GM12873 (cell line): ENCODE results near the gene PLEKHG7.

ENCODE experiments used
- CTCF ChIP-seq: IDR thresholded peaks from 2 replicates; pipeline ENCODE4 v1.5.1; 2012; ENCODE audit warnings: low read depth, mild to moderate bottlenecking, moderate library complexity, low read length, control low read depth; ENCODE audit not compliant: insufficient read depth; ENCODE audit errors: missing control alignments

Gene PLEKHG7

GRCh38 chr12:92729773-92730305 lies 27.1 kb downstream of the PLEKHG7 start:
- TF ChIP-seq CTCF = no peak

DNA sequence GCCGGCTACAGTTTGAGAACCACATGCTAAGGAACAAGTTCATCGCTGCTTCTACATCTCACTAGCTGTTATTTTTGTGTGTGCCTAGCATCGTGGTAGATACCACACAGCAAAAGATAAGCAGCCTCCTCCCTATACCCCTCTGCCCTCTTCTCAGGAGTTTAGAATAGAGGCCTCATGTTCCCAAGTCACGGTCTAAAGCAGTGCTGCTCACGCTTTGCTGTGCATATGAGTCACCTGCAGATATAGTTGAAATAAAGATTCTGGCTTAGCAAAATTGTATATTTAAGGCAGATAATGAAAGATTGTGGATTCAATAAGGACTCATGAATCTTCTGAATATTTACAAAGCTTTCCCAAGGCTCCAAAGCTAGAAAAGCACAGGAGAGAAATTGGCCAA lies 28.0 kb downstream of the PLEKHG7 start:
- TF ChIP-seq CTCF = no peak

DNA sequence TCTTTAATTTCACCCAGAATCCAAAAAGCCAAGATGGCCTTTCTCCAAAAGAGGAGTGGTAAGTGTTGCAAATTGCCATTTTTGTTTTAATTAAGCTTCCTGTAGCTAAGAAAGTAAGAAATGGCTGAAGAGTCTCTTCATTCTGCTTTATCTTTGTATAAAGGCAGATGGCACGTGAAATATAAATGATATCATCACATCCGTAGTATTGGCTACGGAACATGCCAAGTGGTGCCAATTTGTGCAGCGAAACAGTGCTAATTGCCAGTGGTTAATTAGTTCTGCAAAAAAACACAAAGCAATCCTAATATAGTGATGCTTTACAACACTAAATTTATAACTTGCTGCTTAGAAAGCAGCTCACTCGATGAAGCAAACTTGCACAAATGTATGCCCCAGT lies 29.4 kb downstream of the PLEKHG7 start:
- TF ChIP-seq CTCF = no peak

GRCh38 chr12:92732716-92733115 lies 29.9 kb downstream of the PLEKHG7 start:
- no peak for TF ChIP-seq CTCF

- no peak for TF ChIP-seq CTCF
Measured at GRCh38 chr12:92733181-92733580, 30.4 kb downstream of the PLEKHG7 start.

GRCh38 chr12:92733661-92734060 lies 30.9 kb downstream of the PLEKHG7 start:
- TF ChIP-seq CTCF = no peak

DNA sequence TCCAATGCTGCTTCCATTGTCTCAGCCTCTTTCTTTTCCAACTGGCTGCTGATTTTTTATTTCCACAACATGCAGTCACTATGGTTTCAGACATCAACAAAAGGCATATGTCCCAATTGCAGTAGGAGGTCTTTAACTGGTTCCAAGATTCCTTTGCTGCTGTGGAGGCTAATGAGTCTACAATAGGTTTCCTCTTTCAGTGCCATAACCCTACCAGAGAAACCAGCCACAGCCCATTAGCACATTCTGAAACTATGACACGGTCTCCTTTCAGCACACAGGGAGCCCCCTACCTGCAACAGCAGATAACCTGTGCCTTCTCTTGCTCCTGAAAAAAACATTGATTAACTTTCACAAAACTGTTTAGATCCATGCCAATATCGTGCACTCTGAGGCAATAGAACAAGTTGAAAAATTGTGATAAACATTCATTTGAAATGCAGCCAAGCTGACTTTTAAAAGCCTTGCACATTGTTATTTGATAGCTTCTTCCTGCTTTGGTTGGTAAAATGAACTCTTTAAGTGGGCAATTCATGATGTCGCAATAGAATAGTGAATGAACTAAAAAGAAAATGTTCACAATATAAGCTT lies 32.4 kb downstream of the PLEKHG7 start:
- TF ChIP-seq CTCF = peak; percentile 23

DNA sequence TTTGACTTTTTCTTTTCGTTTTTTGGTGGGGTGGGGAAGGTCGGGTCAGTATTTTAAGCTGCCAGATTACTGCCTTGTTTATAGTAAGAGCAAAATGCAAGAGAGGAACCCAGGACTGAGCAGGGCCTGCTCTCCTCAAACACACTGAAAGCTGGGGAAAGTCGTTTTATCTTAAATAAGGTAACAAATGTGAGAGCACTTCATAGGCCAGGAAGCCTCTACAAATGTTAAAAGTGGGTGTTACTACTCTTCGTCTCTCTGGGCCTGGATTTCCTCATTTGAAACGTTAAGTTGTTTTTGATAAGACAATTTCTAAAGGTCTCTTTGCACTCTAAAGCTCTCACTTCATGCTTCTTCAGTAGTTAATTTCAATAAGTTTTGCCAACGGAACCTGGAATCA lies 33.8 kb downstream of the PLEKHG7 start:
- TF ChIP-seq CTCF = no peak
